GDM1 (cell line): Measurements from ENCODE around the gene SIGMAR1.

Experiments
- DNase-seq: peaks from one replicate; lab custom pipeline; 2025; lab: John Stamatoyannopoulos, UW

The SIGMAR1 gene

GRCh38 chr9:34603610-34604231 is 33.9 kb downstream of the SIGMAR1 start:
- peak; percentile 52 for DNase-seq

- DNase-seq = no peak
Observed at GRCh38 chr9:34601937-34602573, 35.5 kb downstream of the SIGMAR1 start.

GRCh38 chr9:34600908-34601307 is 36.7 kb downstream of the SIGMAR1 start:
- no peak for DNase-seq

- no peak for DNase-seq
Observed at GRCh38 chr9:34599546-34599945, 38.0 kb downstream of the SIGMAR1 start.

GRCh38 chr9:34594177-34594576 is 43.4 kb downstream of the SIGMAR1 start:
- no peak for DNase-seq

GRCh38 chr9:34592895-34593601 is 44.5 kb downstream of the SIGMAR1 start:
- no peak for DNase-seq

- DNase-seq = no peak
Observed at GRCh38 chr9:34591917-34592866, 45.4 kb downstream of the SIGMAR1 start.

GRCh38 chr9:34591248-34591916 is 46.2 kb downstream of the SIGMAR1 start:
- DNase-seq = peak; percentile 41

- no peak for DNase-seq
Observed at GRCh38 chr9:34590381-34591247, 47.0 kb downstream of the SIGMAR1 start.

GRCh38 chr9:34589636-34590380 is 47.8 kb downstream of the SIGMAR1 start, which contains the start of gene CNTFR:
Gene CNTFR, minus strand, starts transcription at chr9:34589724. Its CDS starts 20,743 bp downstream, at chr9:34568981.
- DNase-seq = no peak

GRCh38 chr9:34588671-34589635 is 48.6 kb downstream of the SIGMAR1 start:
- DNase-seq = no peak

- DNase-seq = no peak
Observed at GRCh38 chr9:34587271-34587670, 50.3 kb downstream of the SIGMAR1 start.

- no peak for DNase-seq
Observed at GRCh38 chr9:34585946-34586669, 51.5 kb downstream of the SIGMAR1 start.

- no peak for DNase-seq
Observed at GRCh38 chr9:34584970-34585369, 52.6 kb downstream of the SIGMAR1 start.
